ENCODE results near the gene ST7. TPM values are rescaled to one million over a fixed set of nuclear protein-coding genes. Genes with fewer than 3 reads are reported as not detected.
"Not testable (repeated sequence)": the region's sequence is repeated elsewhere in the genome, so short reads cannot be mapped to it uniquely, and the experiment has no call there.

ST7 gene
- polyA plus RNA-seq, 1 donor from 2014 or later = 76.8 TPM

DNA sequence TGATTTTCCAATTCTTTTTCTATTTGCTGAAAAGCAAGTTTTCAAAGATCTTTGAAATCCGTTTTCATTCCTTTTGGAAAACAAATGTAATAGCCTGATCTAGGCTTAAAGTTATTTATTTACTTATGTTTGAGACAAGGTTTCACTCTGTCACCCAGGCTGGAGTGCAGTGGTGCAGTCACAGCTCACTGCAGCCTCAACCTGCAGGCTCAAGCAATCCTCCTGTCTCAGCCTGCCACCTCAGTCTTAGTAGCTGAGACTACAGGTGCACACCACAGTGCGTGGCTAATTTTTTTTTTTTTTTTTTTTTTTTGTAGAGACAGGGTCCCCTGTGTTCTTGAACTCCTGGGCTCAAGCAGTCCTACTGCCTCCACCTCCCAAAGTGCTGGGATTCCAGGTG is 4.6 kb downstream of the ST7 start:
- H3F3A ChIP-seq (ENCODE audit: insufficient read depth, low read length, poor library complexity, severe bottlenecking) = peaks cover 7% of the 10 kb centered on the region
- no peaks in the 10 kb centered on the region for H3K9me2 ChIP-seq (ENCODE audit: insufficient read depth, low read length)
- no peak overlapping the region for H3K4me2 ChIP-seq (ENCODE audit: low read length)
- no peaks in the 10 kb centered on the region for H3K27me3 ChIP-seq (ENCODE audit: insufficient read depth, low read depth, low read length)
- H3K36me3 ChIP-seq (ENCODE audit: insufficient read depth, low read length) = no peaks in the 10 kb centered on the region
- no peaks in the 10 kb centered on the region for H3K79me2 ChIP-seq (replicated peaks; ENCODE audit: insufficient read depth, low read length)
- no peaks in the 10 kb centered on the region for H4K20me1 ChIP-seq (ENCODE audit: insufficient read depth)
- TF ChIP-seq EZH2 (IDR thresholded peaks at IDR 0.05; ENCODE audit: borderline replicate concordance, insufficient read depth, low read length, poor library complexity, severe bottlenecking) = no peak
- TF ChIP-seq, protein P1, sequence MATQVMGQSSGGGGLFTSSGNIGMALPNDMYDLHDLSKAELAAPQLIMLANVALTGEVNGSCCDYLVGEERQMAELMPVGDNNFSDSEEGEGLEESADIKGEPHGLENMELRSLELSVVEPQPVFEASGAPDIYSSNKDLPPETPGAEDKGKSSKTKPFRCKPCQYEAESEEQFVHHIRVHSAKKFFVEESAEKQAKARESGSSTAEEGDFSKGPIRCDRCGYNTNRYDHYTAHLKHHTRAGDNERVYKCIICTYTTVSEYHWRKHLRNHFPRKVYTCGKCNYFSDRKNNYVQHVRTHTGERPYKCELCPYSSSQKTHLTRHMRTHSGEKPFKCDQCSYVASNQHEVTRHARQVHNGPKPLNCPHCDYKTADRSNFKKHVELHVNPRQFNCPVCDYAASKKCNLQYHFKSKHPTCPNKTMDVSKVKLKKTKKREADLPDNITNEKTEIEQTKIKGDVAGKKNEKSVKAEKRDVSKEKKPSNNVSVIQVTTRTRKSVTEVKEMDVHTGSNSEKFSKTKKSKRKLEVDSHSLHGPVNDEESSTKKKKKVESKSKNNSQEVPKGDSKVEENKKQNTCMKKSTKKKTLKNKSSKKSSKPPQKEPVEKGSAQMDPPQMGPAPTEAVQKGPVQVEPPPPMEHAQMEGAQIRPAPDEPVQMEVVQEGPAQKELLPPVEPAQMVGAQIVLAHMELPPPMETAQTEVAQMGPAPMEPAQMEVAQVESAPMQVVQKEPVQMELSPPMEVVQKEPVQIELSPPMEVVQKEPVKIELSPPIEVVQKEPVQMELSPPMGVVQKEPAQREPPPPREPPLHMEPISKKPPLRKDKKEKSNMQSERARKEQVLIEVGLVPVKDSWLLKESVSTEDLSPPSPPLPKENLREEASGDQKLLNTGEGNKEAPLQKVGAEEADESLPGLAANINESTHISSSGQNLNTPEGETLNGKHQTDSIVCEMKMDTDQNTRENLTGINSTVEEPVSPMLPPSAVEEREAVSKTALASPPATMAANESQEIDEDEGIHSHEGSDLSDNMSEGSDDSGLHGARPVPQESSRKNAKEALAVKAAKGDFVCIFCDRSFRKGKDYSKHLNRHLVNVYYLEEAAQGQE (IDR thresholded peaks at IDR 0.05; ENCODE audit: borderline replicate concordance) = no peak
- TF ChIP-seq RAD21 (conservative IDR thresholded peaks at IDR 0.05) = no peak
- no peak overlapping the region for H3K9ac ChIP-seq (ENCODE audit: low read length)
- H2AFZ ChIP-seq (ENCODE audit: low read depth, low read length) = no peak overlapping the region
- H3K9me3 ChIP-seq (ENCODE audit: low read length) = no peaks in the 10 kb centered on the region
- no peak overlapping the region for H3K4me3 ChIP-seq (ENCODE audit: low read length)
- no peak overlapping the region for H3K27ac ChIP-seq (ENCODE audit: low read length)

GRCh38 chr7:116961966-116962673 is 8.8 kb downstream of the ST7 start:
- not testable (repeated sequence) for H3K27me3 ChIP-seq (ENCODE audit: insufficient read depth, low read depth, low read length); H3K36me3 ChIP-seq (ENCODE audit: insufficient read depth, low read length); H3K4me2 ChIP-seq (ENCODE audit: low read length); H2AFZ ChIP-seq (ENCODE audit: low read depth, low read length); H4K20me1 ChIP-seq (ENCODE audit: insufficient read depth); H3F3A ChIP-seq (ENCODE audit: insufficient read depth, low read length, poor library complexity, severe bottlenecking); H3K9me2 ChIP-seq (ENCODE audit: insufficient read depth, low read length); H3K4me3 ChIP-seq (ENCODE audit: low read length); H3K79me2 ChIP-seq (replicated peaks; ENCODE audit: insufficient read depth, low read length); H3K9me3 ChIP-seq (ENCODE audit: low read length); H3K9ac ChIP-seq (ENCODE audit: low read length); H3K27ac ChIP-seq (ENCODE audit: low read length)

DNA sequence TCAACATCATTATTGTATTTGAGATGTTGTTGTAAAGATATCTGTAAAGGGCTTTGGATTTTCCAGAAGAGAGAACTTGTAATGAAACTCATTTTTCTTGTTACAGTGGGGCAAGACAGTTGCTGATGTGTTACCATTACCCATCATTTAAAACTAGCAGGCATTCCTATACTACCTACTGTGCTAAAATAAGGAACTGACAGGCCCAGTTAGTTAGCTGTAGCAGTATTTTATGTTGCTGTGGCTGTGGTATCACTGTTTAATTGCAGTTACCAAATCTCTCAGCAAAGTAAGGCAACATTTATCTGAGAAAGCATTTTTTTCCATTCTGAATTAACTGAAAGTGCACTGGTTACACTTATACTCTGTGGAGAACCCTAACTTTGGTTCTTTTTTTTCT is 9.9 kb downstream of the ST7 start:
- H3K9ac ChIP-seq (ENCODE audit: low read length) = no peak overlapping the region
- H3K9me3 ChIP-seq (ENCODE audit: low read length) = no peaks in the 10 kb centered on the region
- no peaks in the 10 kb centered on the region for H4K20me1 ChIP-seq (ENCODE audit: insufficient read depth)
- no peaks in the 10 kb centered on the region for H3K27me3 ChIP-seq (ENCODE audit: insufficient read depth, low read depth, low read length)
- no peak overlapping the region for H2AFZ ChIP-seq (ENCODE audit: low read depth, low read length)
- H3K27ac ChIP-seq (ENCODE audit: low read length) = no peak overlapping the region
- H3K4me2 ChIP-seq (ENCODE audit: low read length) = no peak overlapping the region
- TF ChIP-seq CTCF (IDR thresholded peaks at IDR 0.05; ENCODE audit: poor library complexity, severe bottlenecking) = no peak
- TF ChIP-seq, protein P1 (IDR thresholded peaks at IDR 0.05; ENCODE audit: borderline replicate concordance) = no peak
- no peak for TF ChIP-seq EZH2 (IDR thresholded peaks at IDR 0.05; ENCODE audit: borderline replicate concordance, insufficient read depth, low read length, poor library complexity, severe bottlenecking)
- no peak for TF ChIP-seq EP300 (conservative IDR thresholded peaks at IDR 0.05; ENCODE audit: poor library complexity, severe bottlenecking)
- no peak for TF ChIP-seq SMC3 (conservative IDR thresholded peaks at IDR 0.05; ENCODE audit: poor library complexity)
- H3K4me3 ChIP-seq (ENCODE audit: low read length) = no peak overlapping the region
- H3F3A ChIP-seq (ENCODE audit: insufficient read depth, low read length, poor library complexity, severe bottlenecking) = no peaks in the 10 kb centered on the region
- H3K9me2 ChIP-seq (ENCODE audit: insufficient read depth, low read length) = no peaks in the 10 kb centered on the region
- no peaks in the 10 kb centered on the region for H3K36me3 ChIP-seq (ENCODE audit: insufficient read depth, low read length)
- no peaks in the 10 kb centered on the region for H3K79me2 ChIP-seq (replicated peaks; ENCODE audit: insufficient read depth, low read length)
